ENCODE measurements around the gene BRDT.

DNA sequence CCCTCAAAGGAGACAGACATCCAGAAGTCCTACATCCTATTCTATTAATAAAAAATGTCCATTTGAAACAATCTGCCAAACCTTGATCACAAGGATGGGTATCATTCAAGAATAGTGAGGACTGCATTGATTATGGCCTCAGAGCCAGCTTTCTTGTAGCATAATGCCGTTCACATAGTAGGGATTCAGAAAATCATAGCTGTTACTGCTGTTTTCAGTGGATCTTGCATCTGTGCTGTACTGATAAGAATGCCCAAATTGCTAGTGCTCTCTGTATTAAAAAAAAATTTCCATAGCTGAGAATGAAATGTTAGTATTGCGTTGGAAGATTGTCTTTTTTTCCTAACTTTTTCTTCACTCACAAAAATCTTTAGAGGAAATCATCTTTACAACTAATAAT lies 19.1 kb downstream of the BRDT start:
- TF ChIP-seq, protein P1, sequence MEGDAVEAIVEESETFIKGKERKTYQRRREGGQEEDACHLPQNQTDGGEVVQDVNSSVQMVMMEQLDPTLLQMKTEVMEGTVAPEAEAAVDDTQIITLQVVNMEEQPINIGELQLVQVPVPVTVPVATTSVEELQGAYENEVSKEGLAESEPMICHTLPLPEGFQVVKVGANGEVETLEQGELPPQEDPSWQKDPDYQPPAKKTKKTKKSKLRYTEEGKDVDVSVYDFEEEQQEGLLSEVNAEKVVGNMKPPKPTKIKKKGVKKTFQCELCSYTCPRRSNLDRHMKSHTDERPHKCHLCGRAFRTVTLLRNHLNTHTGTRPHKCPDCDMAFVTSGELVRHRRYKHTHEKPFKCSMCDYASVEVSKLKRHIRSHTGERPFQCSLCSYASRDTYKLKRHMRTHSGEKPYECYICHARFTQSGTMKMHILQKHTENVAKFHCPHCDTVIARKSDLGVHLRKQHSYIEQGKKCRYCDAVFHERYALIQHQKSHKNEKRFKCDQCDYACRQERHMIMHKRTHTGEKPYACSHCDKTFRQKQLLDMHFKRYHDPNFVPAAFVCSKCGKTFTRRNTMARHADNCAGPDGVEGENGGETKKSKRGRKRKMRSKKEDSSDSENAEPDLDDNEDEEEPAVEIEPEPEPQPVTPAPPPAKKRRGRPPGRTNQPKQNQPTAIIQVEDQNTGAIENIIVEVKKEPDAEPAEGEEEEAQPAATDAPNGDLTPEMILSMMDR (IDR thresholded peaks at IDR 0.05; ENCODE audit: low read depth, low read length): no peak
- TF ChIP-seq POLR2A (IDR thresholded peaks at IDR 0.05; ENCODE audit: extremely low read depth, insufficient read length) (no peak), MYC (IDR thresholded peaks at IDR 0.05; ENCODE audit: low read depth, low read length) (no peak)
- TF ChIP-seq, protein P2, sequence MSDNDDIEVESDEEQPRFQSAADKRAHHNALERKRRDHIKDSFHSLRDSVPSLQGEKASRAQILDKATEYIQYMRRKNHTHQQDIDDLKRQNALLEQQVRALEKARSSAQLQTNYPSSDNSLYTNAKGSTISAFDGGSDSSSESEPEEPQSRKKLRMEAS (IDR thresholded peaks at IDR 0.05; ENCODE audit: low read depth, low read length): no peak
